Fibroblast of skin of back (primary cell): ENCODE results near the gene CUX1.

Experiments used
- DNase-seq: peaks from one replicate; pipeline ENCODE4 v3.0.0-alpha.2; 2013

CUX1 gene

DNA sequence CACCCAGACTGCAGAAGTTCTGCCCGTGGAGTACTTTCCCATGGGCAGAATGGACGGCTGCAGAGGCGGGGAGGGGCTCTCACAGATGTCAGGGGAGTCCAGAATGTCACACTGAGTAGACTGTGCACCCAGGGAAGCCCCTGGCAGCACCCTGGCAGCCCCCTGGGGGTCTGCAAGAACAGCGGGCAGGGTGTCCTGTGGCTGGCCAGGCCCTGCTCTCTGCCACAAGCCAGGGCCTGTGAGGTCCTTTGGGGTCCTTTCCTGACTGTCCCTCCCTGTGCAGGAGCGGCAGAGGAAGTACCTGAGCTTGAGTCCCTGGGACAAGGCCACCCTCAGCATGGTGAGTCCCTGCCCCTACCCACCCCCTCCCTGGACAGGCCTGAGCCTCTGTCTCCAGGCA lies 463.1 kb downstream of the CUX1 start:
- no peak for DNase-seq

DNA sequence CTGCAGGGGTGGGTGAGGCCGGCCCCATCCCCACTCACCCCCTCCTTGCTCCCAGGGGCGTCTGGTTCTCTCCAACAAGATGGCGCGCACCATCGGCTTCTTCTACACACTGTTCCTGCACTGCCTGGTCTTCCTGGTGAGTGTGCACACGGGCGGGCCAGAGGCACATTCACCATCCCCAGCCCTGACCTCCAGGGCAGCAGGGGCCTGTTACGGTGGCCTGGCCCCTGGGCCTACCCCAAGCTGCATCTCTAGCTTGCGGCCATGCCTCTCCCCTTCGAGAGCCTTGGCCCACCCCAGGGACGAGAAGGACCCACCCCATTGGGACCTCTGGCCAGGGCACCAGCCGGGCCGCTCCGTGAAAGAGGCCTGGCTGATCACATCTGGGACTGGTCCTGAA lies 464.4 kb downstream of the CUX1 start:
- no peak for DNase-seq

DNA sequence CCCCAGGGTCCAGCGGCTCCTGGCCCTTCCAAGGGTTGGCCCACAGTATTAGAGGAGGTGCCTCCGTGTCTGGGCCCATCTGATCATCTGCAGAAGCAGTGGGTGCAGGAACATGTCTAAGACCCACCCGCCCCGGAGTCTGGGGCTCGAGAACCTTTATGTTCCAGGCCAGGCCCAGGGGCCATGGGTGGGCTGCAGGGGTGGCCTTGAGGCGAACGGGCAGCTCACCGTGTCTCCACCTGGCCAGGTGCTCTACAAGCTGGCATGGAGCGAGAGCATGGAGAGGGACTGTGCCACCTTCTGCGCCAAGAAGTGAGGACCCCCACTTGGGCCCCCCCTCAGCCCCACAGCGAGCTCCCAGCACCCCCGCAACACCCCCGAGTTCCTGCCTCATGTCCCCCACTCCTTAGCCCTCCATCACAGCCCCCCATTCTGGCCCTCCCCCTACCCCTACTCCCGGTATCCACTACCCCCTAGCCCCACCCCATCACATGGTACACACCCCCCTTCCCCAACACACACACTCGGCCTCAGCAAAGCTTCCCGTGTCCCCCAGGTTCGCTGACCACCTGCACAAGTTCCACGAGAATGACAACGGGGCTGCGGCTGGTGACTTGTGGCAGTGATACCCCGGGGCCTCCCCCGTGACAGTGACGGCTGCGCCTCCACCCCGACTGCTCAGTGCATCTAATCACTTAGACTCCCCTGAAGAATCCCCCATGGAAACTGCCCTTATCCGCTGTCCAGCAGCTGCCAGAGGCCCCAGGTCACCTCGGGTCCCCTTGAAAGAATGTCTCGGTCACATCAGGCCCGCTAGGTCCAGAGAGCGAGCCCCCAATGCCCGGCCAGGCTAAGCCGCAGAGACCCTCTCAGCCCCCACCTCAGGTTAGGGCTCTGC lies 465.3 kb downstream of the CUX1 start:
- no peak for DNase-seq

DNA sequence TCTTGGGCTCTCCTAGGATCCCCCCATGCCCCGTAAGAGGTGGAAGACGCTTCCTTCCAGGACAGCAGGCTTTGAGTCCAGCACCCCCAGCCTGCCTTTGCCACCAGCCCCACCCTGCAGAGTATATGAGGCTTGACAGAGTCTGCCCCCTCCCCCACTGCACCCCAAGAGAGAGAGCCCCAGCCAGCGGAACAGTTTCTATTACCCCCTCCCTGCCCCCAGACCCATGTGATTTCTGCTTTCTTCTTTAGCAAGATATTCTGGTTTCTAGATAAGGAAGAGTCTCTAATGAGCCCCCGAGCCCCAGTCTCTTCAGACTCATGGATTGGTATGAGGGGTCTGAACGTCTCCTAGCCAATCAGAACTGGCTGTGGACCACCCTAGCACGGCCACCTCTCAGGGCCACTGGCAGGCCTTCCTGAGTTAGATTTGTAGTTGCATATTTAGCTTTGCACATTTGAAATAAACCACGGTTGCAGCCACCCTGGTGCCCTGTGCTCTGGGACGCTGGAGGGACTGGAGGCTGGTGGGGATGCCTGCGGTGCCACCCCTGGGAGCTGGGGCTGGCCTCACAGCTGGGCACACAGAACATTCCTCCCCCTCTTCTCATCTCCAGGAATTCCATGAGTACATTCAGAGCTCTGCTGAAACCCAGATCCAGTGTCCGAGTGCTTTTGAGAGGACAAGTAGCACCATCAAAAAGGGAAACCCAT lies 466.2 kb downstream of the CUX1 start:
- DNase-seq, result no peak

DNA sequence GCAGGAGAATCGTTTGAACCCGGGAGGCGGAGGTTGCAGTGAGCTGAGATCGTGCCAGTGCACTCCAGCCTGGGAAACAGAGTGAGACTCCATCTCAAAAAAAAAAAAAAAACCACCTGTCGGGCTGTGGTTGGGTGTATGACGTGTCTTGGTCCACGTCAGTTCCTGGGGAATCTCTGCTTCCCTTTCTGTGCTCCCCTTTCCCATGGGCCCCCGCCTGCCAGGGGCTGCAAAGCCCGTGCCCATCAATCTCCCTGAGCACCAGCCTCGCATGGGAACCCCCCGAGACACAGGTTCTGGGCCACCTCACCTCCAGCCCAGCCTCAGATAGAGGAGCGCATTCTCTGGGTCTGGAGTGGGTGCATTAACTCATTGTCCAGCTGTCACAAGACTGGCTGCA lies 467.0 kb downstream of the CUX1 start:
- DNase-seq, result no peak

DNA sequence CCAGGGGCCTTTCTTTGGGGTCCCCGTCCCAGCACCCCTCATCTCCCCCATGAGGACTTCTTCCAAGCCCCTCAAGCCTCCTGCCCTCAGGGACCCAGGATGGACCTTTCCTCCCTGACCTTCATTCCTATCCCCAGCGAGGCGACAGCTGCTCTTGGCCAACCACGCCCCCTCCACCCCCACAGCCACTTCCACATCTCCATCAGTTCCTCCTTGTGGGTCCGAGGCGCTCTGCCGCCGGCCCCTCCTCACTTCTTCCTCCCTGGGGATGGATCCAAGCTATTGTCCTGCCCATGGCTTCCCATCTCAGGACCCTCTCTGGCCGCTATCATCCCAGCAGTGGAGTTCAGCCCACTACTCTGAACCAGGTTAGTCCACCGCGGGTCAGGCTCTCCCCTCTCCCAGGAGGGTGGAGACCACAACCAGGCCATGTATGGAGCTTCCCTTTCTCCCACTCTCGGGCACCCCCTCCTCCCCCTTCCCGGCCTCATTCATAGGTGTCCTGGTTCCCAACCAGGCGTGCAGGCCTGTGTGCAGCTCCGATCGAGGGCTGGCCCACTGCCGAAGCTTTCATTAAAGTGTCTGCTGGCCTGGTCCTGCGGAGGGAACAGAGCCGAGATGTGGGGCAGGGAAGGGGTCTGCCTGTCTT lies 467.6 kb downstream of the CUX1 start:
- DNase-seq, result no peak

DNA sequence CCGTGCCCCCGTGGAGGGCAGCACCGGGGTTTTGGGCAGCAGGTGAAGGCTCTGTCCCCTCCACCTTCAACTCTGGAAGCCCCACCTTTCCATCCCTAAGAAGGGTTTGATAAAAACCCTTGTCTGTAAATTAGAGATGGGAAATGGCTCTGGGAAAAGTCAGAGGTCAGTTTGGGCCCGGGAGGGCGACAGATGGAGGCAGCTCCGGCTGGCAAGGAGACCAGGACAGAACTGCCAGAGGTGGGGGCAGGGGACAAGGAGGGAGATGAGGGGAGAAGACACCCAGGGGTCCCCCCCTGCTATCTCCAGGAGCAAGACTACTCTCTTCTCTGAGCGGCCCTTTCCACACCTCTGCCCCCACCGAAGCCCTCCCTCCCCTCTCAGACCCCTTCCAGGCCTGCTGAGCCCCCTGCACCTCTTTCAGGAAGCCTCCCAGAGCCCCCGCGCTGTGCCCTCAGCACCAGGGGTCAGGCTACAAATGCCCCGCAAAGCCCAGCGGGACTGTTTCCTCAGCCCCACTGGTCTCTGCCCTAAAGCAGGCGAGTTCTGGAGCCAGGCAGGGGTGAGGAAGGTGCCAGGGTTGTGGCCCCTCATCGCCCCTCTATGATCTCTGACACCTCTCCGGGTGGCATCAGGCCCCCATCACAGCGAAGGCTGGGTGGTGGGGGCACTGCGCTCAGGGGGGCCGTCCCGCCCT lies 468.3 kb downstream of the CUX1 start:
- DNase-seq, result no peak

DNA sequence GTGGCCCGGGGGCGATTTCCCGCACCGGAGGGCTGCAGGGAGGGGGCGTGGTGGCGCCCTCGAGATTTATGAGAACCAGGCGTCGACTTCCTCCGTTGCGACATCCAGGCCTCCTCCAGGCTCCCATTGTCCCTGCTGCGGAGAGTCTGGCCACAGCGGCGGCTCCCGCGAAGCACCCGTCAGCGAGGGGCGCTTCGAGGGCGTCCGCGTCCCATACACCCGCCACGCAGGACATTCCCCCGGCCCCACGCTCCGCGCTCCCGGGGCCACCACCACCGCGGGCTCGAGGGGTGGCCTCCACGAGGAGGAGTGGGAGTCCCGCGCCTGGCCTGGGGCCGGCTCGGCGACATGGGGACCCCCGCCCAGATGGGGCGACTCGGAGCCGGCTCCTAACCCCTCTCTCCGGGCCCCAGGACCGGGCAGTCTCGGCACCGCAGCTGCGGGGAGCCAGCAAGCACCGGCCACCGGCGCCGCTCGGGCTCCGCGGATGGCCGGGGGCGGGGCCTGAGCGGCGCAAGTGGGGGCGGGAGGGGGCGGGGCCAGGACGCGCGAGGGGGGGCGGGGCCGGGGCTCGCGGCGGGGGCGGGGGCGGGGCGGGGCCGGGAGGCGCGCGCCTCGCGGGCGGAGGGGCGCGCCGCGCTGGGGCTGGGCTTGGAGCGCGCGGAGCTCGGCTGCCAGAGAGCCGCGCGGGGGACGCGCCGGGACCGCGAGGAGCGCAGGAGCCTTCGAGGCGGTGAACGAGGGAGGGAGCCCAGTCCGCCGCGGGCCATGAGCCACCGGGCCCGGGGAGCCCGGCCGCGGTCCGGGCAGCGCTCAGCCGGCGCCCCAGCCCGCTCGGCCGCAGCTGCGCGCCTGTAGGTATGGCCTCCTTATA lies 469.0 kb downstream of the CUX1 start, which contains the start of gene SH2B2:
Gene SH2B2, plus strand, starts transcription at position 632 of the 874 bp plus-strand sequence. CDS start 13,683 bp downstream, outside the sequence.
- peak; percentile 60 for DNase-seq

DNA sequence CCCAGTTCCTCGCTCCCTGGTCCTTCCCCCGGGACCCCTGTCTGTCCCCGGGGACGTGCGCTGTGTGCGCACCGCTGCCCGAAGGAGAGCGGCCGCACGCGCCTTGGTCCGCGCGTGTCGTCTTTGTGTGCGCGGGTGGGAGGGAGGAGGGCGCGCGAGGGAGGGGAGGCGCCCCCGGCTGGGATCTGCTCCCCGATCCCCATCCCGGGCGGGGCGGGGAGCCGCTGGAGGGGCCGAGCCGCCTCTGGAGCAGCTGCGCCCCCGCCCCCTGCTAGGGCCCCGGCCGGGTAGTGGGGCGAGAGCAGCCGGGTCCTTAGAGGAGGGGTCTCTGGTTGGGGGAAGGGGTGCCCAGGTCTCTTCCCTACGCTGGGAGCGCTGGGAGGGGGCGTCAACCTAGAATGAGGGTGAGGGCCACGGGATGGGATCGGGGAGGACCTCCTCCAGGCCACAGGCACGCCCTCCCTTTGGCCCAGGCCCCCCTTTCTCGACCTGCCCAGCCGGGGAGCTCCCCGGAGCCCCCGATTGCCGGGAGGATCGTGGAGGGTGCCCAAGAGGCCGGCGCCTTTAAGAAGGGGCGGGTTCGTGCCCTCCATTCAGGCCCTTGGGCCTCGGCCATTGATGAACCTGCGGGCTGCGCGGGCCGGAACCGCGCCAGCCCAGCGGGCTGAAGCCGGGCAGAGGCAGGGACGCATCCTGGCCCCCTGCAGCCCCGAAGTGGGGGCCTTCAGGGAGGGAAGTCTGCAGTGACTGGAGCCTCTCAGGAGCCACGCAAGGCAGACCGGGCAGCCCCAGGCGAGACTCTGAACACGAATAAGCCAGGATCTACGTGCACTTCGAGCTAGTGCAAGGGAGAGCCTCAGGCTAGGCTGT lies 469.9 kb downstream of the CUX1 start:
- peak; percentile 11 for DNase-seq

DNA sequence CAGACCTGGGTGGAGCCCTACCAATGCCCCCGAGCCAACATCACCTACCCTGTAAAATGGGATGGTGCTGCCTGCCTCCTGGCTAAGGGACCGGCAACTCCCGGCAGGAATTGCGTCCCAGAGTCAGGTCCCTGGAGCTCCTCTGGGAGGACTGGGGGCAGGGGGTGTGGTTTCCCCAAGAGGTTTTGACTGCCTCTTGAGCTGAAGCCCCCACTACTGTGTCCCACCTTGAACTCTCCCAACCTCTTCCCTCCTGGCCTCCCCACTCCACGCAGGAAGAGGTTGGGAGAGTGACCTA lies 470.5 kb downstream of the CUX1 start:
- DNase-seq, result no peak

DNA sequence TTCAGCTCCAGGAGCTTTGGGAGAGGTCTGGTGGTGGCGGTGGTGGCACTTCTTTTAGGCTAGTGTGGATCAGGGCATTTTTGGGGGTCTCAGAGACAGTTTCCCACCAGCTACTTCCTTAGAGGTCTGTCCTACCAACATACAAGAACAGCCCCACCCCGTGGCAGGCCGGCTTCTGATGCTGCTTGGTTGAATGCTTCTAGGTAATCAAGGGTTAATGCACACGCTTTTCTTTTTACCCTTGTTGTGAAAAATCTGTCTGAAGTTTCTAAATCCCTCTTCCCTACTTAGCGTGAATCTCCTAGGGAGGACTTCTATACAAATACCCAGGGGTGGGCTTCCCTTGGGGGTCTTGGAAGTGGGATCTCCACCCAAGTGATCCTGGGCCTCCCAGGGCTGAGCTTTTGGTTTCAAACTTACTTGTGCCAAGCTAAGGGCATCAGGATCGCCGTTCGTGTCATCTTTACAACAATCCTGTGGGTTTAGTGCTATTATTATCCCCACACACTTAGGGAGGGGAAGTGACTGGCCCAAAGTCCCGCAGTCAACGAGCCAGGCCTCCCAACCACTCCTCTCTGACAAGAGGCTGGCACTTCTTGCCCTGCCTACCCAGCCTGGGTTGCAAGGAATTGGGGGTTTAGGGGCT lies 471.0 kb downstream of the CUX1 start:
- no peak for DNase-seq

DNA sequence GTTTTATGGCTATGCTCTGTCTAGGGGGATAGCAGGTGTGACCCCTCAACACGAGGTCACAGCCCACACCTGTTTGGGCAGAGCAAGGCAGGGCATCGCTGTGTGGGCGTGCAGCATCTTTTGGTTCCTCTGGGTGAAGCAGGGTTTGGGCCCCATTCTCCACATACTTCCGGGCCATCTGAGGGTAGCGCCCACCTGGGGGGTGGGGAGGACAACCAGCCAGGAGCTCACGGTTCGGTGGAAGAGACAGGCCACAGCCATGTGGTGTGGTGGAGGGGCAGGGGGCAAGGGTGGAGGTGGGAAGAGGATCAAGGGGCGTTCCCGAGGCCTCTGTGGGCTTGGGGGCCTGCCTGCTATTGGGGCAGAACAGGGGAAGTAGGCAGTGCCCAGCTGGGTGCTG lies 471.6 kb downstream of the CUX1 start:
- no peak for DNase-seq

DNA sequence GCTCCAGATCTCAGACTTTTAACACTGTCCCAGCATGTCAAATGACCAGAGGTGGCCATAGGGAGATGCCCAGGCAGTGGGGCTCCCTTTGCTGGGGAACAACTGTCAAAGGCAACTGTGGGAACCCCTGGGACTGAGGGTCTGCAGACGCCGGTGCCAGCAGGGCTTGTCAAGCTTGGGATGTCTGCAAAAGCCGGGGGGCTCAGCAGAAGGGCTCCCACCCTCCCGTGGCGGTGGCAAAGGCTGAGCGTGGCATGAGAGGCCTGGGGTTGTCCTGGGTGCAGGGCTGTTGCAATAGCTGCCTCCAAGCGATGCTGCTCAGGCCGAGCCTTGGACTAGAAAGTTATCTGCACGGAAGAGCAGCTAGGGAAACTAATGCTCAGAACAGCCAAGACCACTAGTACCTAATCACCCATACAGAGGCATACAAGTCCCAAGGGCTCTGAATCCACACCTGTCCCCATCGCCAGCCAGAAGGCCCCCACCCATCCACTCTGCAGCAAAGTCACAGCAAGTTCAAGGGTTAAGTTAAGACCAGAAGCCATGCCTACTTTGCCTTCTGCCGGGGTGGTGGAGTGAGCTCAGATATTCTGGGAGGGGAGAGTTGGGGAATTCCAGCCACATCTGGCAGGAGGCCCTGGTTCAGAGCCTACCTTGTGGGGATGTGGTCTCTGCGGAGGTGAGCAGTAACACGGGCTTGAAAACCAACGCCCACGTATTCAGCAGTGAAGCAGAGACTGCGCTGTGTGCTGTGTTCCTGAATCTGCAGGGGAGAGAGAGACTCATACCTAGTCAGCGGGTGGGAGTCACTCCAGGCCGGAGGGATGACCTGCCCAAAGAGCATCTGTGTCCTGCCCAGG lies 473.9 kb downstream of the CUX1 start:
- no peak for DNase-seq

DNA sequence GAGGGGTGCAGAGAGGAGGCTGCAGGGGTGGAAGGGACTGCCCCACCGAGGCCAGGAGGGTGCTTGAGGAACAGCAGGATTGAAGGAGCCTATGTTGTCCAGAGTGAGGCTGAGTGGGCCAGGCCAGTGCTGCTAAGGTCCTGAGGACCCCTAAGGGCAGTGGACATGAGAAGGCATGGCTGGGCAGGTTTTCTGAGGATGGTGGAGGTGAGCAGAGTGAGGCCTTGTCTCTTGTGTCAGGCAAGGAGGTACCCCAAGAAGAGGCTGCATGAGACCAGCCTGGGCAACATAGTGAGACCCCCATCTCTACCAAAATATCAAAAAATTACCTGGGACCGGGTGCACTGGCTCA lies 474.5 kb downstream of the CUX1 start:
- DNase-seq, result no peak

DNA sequence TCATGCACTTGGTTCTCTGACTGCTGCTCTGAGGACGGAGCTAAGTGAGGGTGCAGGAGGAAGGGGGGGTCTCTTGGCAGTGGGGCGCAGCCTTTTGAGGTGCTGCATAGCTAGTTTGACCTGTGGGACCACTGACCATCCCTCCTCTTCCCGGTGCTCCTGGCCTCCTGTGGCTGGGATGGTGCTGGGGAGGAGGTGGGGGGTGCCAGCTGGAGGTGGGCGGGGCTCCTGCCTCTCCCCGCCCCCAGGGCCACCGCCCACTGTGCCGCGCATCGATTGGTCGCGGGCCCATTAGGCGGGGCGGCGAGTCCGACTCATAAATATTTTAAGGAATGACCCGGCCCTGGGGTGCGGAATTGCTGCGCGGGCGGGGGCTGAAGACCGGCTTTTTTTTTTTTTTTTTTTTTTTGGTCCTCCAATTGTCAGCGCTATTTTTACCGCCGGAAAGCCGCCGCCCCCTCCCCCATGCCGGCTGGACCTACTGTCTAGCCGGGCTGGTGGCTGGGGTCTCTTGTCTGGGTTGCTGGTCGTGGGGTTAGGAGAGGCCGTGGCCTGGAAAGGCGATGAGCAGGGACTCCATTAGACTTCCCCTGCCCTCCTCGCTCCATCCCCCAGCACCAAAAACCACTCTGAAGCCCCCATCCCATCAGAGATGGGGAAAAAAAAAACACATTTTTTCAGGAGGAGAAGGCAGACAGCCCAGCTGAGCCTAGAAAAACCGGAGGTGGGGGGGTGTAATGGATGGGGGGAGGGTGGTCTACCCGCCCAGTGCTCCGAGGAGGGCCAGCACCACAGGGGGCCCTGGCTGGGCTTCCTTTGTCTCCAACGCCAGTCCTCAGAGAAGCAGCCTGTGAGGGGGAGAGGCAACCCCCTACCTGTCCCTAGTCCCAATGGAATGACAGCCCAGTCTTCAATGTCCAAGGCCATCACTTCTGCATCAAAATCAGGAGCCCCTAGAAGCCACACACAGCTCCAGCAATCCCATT lies 475.7 kb downstream of the CUX1 start:
- no peak for DNase-seq

DNA sequence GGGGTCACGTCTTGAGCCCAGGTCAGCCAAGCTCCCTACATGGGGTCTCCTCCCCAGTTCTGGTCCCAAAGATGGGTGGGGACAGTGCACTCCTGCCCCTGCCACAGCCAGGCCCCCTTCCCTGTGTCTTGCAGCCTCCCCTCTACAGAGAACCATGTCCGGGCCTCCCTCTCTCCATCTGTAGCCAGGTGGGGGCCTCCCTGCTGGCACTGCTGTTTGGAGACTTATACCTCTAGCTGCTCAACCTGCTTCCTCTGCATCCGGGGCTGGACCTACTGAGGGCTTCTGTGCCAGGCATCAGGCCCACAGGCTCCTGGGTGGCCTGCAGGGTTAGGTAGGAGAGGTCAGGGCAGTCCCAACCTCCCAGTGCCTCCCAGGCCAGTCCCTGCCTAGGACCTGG lies 477.2 kb downstream of the CUX1 start:
- DNase-seq, result no peak

DNA sequence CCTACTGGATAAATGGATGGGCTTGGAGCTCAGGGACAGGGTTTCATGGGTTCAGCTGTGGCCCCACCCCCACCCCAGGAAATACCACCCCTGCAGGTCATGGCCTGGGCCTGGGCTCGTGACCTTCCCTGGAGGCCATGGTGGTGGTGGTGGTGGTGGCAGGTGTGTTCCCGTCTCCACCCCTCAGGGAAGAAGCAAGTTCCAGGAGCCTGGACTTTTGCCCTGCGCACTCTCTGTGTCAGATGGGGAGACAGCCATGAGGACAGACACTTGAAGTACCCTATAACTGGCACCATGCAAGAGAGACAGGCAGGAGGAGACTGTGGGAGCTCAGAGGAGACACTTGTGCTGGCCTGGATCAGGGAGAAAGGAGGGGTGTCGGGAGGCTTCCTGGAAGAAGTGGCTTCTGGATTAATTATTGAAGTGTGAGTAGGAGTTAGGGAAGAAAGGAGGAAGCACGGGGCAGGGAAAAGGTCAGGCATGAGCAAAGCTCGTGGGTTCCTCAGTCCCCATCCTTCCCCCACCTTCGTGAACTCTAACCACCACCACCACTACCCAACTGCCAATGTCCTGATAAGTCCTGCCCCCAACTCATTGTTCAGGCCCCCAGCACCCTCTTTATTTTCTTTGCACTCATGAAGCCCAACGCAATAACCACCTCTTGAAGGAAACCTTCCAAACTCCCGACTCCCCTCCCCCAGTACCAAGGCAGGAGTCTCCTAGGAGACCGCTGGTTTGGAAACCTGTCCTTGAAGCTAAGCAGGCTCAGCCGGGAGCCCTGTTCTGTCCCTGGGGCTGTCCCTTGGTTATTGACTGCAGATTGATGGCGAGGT lies 478.1 kb downstream of the CUX1 start:
- no peak for DNase-seq

DNA sequence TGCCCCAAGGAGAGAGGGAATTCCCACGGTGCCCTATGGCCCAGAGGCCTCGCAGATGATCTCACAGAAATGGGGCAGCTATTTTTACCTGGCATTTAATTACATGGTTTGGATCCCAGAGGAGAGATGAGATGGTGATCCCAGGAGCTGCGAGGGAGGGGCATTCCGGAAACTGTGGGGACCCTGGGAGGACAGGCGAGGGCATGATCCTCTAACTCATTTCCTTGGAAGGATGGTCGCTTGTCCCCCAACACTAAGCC lies 478.7 kb downstream of the CUX1 start:
- DNase-seq, result no peak
